NT2/D1 (cell line): ENCODE results near the gene NUAK1.
A peak's percentile ranks its signal among the peaks of the same experiment; 100 is the strongest.

Source experiments
- DNase-seq: peaks from one replicate; pipeline ENCODE4 v3.0.0-alpha.2; 2011; ENCODE audit warnings: low read depth, low spot score
- H3K27me3 ChIP-seq: 2 replicates; pipeline ENCODE4 v1.6.0; 2011; ENCODE audit warnings: mild to moderate bottlenecking; ENCODE audit not compliant: insufficient read length, insufficient read depth
- H3K36me3 ChIP-seq: 2 replicates; pipeline ENCODE4 v1.6.1; 2011; ENCODE audit warnings: mild to moderate bottlenecking, low read length, mixed read lengths; ENCODE audit not compliant: insufficient read depth, insufficient read length
- H3K4me1 ChIP-seq: 2 replicates; pipeline ENCODE4 v1.5.1; 2011; ENCODE audit not compliant: insufficient read depth, insufficient read length
- H3K4me3 ChIP-seq: 2 replicates; pipeline ENCODE4 v1.5.1; 2011; ENCODE audit warnings: low read depth; ENCODE audit not compliant: insufficient read length
- H3K9ac ChIP-seq: 2 replicates; pipeline ENCODE4 v1.6.0; 2011; ENCODE audit warnings: low read depth; ENCODE audit not compliant: insufficient read length
- H3K9me3 ChIP-seq: 2 replicates; pipeline ENCODE4 v1.5.1; 2011; ENCODE audit warnings: mild to moderate bottlenecking, low read length; ENCODE audit not compliant: insufficient read depth
- SUZ12 ChIP-seq: IDR thresholded peaks from 2 replicates; pipeline ENCODE4 v1.6.1; 2011; ENCODE audit not compliant: insufficient read length, insufficient read depth; ENCODE audit errors: extremely low read depth
- YY1 ChIP-seq: IDR thresholded peaks from 2 replicates; pipeline ENCODE4 v1.6.1; 2011; ENCODE audit not compliant: insufficient read length, insufficient read depth
- ZNF274 ChIP-seq: IDR thresholded peaks from 2 replicates; pipeline ENCODE4 v1.6.1; 2011; ENCODE audit warnings: mild to moderate bottlenecking, low read depth, low read length

NUAK1 gene

DNA sequence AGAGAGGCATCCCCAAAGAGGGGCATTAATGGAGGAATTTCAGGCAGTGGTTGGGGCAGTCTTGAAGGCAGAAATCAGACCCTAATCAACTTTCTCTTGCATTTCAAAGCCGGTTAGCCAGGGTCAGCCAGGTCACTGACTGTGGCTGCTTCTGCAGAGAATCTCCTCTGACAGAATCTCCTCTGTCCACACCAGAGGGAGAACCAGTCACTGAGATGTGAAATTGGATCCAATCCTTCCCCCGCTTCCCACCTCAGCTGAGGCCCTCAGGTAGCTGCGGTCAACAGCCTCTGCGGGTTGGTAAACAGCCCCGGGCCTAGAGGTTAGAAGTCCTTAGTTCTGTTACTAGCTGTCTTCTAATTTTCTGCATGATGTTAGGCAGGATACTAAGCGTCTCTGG, 39.8 kb upstream of the NUAK1 start:
- no peak for DNase-seq
- Histone ChIP-seq H3K4me3 (no peak overlapping the region), H3K9me3 (no peaks in the 10 kb centered on the region), H3K9ac (peak overlapping the region; percentile 2), H3K36me3 (no peaks in the 10 kb centered on the region), H3K4me1 (peaks cover 13% of the 10 kb centered on the region), H3K27me3 (no peaks in the 10 kb centered on the region)
- TF ChIP-seq SUZ12 = no peak
- no peak for TF ChIP-seq YY1
- TF ChIP-seq ZNF274 = no peak

DNA sequence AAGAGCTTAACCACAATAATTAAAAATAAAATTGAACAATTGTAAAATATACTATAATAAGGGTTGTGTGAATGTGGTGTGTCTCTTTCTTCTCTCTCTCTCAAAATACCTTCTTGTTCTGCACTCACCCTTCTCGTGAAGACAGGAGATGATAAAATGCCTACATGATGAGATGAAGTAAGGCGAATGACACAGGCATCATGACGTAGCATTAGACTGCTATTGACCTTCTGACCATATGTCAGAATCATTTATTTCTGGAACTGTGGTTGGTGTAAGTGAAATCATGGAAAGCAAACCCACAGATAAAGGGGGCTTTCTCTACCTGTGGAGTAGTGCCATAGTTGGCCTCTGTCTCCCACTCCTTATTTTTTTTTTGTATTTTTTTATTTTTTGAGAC, 37.8 kb upstream of the NUAK1 start:
- no peak overlapping the region for H3K9ac ChIP-seq
- H3K4me3 ChIP-seq = no peak overlapping the region
- DNase-seq = no peak
- TF ChIP-seq YY1 (no peak), SUZ12 (no peak), ZNF274 (no peak)
- H3K27me3 ChIP-seq = no peaks in the 10 kb centered on the region
- H3K4me1 ChIP-seq = peaks cover 13% of the 10 kb centered on the region
- H3K36me3 ChIP-seq = no peaks in the 10 kb centered on the region
- H3K9me3 ChIP-seq = no peaks in the 10 kb centered on the region

DNA sequence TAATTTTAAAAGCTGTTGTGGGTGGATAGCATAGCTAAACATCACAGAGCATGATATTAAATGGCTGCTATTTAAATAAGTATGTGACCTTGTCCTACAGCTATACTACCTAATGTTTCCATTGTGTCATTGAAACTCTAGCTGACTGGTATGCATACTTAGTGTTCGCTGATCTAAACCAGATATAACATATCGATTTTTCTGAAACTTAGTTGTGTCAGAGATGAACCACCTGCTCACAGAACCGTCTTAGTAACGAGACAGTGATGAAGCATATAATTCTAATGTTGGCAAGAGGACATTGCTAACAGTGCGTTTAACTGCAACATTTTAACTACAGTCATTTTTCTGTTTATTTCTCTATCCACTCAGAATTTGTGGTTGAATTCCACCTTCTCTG, 36.1 kb upstream of the NUAK1 start:
- Histone ChIP-seq H3K36me3 (no peaks in the 10 kb centered on the region), H3K4me1 (peaks cover 13% of the 10 kb centered on the region), H3K9me3 (no peaks in the 10 kb centered on the region), H3K9ac (no peak overlapping the region), H3K4me3 (no peak overlapping the region), H3K27me3 (no peaks in the 10 kb centered on the region)
- no peak for DNase-seq
- no peak for TF ChIP-seq SUZ12
- no peak for TF ChIP-seq YY1
- no peak for TF ChIP-seq ZNF274

DNA sequence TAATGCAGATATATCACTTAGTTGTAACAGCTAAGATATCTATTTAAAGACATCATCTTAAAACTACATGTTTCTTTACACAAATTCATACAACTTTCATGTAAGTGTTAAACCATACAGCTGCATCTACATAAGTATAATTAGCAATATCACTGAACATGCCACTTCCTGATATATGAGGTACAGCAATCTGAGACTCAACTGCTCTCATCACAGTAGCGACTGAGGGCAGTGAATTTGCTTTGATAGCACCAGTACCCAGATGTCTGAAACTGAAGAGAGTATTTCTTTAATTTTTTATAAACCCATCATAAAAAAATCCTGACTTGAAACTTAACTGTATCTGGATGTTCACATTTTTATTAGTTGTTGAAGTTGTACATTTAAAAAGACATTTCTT, 34.7 kb upstream of the NUAK1 start:
- no peaks in the 10 kb centered on the region for H3K9me3 ChIP-seq
- H3K4me1 ChIP-seq = peaks cover 6% of the 10 kb centered on the region
- no peaks in the 10 kb centered on the region for H3K36me3 ChIP-seq
- TF ChIP-seq SUZ12 (no peak), YY1 (no peak), ZNF274 (no peak)
- DNase-seq = no peak
- H3K4me3 ChIP-seq = no peak overlapping the region
- H3K27me3 ChIP-seq = no peaks in the 10 kb centered on the region
- H3K9ac ChIP-seq = no peak overlapping the region

DNA sequence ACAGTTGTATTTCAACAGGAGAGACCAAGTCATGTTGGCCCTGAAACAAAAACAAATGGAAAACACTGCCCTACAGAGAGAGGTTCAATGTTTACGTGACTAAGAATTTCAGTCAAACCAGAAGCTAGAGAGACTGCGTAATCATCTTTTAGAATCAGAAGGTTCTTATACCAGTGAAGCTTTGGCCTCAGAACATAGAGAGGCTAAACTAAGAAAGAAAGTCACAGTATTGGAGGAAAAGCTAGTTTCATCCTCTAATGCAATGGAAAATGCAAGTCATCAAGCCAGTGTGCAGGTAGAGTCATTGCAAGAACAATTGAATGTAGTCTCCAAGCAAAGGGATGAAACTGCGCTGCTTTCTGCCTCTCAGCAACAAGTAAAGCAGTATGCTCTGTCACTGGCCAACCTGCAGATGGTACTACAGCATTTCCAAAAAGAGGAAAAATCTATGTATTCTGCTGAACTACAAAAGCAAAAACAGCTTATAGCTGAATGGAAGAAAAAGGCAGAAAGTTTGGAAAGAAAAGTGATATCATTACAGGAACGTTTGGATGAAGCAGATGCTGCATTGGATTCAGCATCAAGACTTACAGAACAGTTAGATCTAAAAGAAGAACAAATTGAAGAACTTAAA, 32.5 kb upstream of the NUAK1 start:
- Histone ChIP-seq H3K4me3 (no peak overlapping the region), H3K27me3 (no peaks in the 10 kb centered on the region), H3K9ac (no peak overlapping the region), H3K36me3 (no peaks in the 10 kb centered on the region), H3K9me3 (no peaks in the 10 kb centered on the region), H3K4me1 (no peaks in the 10 kb centered on the region)
- TF ChIP-seq ZNF274 (no peak), YY1 (no peak), SUZ12 (no peak)
- no peak for DNase-seq

DNA sequence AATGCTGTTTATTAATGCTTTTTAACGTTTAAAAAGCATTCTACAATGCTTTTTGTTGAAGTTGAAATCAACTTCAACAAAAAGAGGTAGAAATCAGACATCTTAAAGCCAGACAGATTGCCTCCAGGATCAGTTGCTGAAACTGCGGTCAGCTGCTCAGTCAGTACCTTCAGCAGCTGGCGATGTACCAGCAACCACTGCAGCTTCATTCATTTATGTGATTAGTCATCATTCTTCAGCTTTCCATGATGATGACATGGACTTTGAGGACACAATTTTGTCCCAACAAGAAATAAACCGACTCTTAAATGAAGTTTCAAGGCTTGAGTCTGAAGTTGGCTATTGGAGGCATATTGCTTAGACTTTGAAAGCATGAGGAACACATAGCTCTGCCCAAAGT, 31.5 kb upstream of the NUAK1 start:
- DNase-seq = no peak
- Histone ChIP-seq H3K27me3 (no peaks in the 10 kb centered on the region), H3K9ac (no peak overlapping the region), H3K36me3 (no peaks in the 10 kb centered on the region), H3K4me1 (no peaks in the 10 kb centered on the region), H3K4me3 (no peak overlapping the region), H3K9me3 (no peaks in the 10 kb centered on the region)
- no peak for TF ChIP-seq ZNF274

DNA sequence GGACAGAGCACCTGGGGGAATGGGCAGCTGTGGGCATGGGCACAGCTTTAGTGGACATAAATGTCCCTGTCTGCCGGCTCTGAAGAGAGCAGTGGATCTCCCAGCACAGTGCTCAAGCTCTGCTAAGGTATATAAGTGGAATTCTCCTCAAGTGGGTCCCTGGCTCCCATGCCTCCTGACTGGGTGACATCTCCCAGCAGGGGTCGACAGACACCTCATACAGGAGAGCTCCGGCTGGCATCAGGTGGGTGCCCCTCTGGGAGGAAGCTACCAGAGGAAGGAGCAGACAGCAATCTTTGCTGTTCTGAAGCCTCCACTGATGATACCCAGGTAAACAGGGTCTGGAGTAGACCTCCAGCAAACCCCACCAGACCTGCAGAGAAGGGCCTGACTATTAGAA, 25.0 kb upstream of the NUAK1 start:
- H3K4me3 ChIP-seq = no peak overlapping the region
- peaks cover 8% of the 10 kb centered on the region; the same call in 1 of the 2 replicates for H3K9me3 ChIP-seq
- TF ChIP-seq ZNF274 (no peak), SUZ12 (no peak), YY1 (no peak)
- H3K4me1 ChIP-seq = no peaks in the 10 kb centered on the region
- no peaks in the 10 kb centered on the region for H3K27me3 ChIP-seq
- no peak for DNase-seq
- no peaks in the 10 kb centered on the region for H3K36me3 ChIP-seq
- H3K9ac ChIP-seq = no peak overlapping the region

DNA sequence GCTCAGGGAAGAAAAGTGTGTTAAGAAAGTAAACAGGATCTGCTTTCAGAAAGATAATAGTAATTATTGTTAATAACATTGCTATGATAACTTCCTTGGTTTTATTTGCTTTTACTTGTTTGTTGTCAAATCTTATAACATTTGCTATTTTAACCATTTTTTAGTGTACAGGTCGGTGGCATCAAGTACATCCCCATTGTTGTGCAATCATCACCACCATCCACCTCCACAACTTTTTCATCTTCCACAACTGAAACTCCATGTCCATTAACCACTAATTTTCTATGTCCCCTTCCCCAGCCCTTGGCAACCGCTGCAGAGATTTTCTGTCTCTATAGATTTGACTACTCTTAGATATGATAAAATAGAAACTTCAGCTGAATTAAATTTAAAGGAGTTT, 22.7 kb upstream of the NUAK1 start:
- DNase-seq = no peak
- no peaks in the 10 kb centered on the region for H3K36me3 ChIP-seq
- TF ChIP-seq YY1 = no peak
- no peak for TF ChIP-seq SUZ12
- no peak for TF ChIP-seq ZNF274

More for the DNA sequence above, 22.7 kb upstream of the NUAK1 start:
- Histone ChIP-seq H3K4me1 (no peaks in the 10 kb centered on the region), H3K9ac (no peak overlapping the region), H3K27me3 (no peaks in the 10 kb centered on the region), H3K9me3 (peaks cover 8% of the 10 kb centered on the region; the same call in 1 of the 2 replicates), H3K4me3 (no peak overlapping the region)
